GM12878 (cell line): ENCODE results near the gene JKAMP.
"Not testable (repeated sequence)": the region's sequence is repeated elsewhere in the genome, so short reads cannot be mapped to it uniquely, and the experiment has no call there.

Source experiments
- ATF2 ChIP-seq: IDR thresholded peaks from 2 replicates; pipeline ENCODE4 v1.6.1; 2012; ENCODE audit warnings: low read length, inconsistent platforms
- CEBPB ChIP-seq, 2 experiments: fragments of 150-350 bp in 1 of 2; IDR thresholded peaks; 2 replicates each; pipeline ENCODE4 v1.6.1; 2012 to 2014; ENCODE audit warnings: low read depth in 2 of 2, low read length in 2 of 2, borderline replicate concordance in 1 of 2, inconsistent platforms in 1 of 2
- FOS ChIP-seq: IDR thresholded peaks from 3 replicates; pipeline ENCODE4 v1.6.1; 2011; ENCODE audit warnings: borderline replicate concordance; ENCODE audit not compliant: insufficient read length; ENCODE audit errors: extremely low read depth
- SREBF1 ChIP-seq: IDR thresholded peaks from 2 replicates; pipeline ENCODE4 v1.6.1; 2012; ENCODE audit warnings: mild to moderate bottlenecking, low read length
- TF ChIP-seq, protein P1 (sequence below), 3 experiments: IDR thresholded peaks in 2 of 3; conservative IDR thresholded peaks in 1 of 3; 2 replicates each; pipeline ENCODE4 v1.5.1; 2011; ENCODE audit warnings: low read depth in 3 of 3, low read length in 3 of 3, mild to moderate bottlenecking in 3 of 3, control low read depth in 2 of 3, moderate library complexity in 2 of 3, inconsistent platforms in 1 of 3, mixed read lengths in 1 of 3; ENCODE audit not compliant: control insufficient read depth in 2 of 3, insufficient read depth in 1 of 3; ENCODE audit errors: extremely low read depth in 1 of 3

DNA sequence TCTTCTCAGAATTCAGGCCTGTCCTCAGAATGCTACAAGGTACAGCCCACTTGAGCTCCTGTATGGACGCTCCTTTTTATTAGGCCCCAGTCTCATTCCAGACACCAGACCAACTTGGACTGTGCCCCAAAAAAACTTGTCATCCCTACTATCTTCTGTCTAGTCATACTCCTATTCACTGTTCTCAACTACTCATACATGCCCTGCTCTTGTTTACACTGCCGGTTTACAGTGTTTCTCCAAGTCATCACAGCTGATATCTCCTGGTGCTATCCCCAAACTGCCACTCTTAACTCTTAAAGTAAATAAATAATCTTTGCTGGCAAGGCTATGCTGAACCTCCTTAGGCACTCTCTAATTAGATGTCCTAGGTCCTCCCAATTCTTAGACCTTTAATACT is 35.6 kb upstream of the JKAMP start:
- TF ChIP-seq, protein P1, sequence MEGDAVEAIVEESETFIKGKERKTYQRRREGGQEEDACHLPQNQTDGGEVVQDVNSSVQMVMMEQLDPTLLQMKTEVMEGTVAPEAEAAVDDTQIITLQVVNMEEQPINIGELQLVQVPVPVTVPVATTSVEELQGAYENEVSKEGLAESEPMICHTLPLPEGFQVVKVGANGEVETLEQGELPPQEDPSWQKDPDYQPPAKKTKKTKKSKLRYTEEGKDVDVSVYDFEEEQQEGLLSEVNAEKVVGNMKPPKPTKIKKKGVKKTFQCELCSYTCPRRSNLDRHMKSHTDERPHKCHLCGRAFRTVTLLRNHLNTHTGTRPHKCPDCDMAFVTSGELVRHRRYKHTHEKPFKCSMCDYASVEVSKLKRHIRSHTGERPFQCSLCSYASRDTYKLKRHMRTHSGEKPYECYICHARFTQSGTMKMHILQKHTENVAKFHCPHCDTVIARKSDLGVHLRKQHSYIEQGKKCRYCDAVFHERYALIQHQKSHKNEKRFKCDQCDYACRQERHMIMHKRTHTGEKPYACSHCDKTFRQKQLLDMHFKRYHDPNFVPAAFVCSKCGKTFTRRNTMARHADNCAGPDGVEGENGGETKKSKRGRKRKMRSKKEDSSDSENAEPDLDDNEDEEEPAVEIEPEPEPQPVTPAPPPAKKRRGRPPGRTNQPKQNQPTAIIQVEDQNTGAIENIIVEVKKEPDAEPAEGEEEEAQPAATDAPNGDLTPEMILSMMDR (IDR thresholded peaks at IDR 0.05 in 2 of 3, conservative IDR thresholded peaks at IDR 0.05 in 1 of 3; ENCODE audit: control insufficient read depth in 2 of 3, extremely low read depth in 1 of 3, insufficient read depth in 1 of 3, low read depth in 3 of 3, low read length in 3 of 3) = not testable (repeated sequence)
- not testable (repeated sequence) for TF ChIP-seq FOS; CEBPB (IDR thresholded peaks at IDR 0.05; ENCODE audit: borderline replicate concordance in 1 of 2, low read depth in 2 of 2, low read length in 2 of 2); SREBF1; ATF2
